DMS79 (cell line): ENCODE results near the gene TMC8.
"Not testable (repeated sequence)": the region's sequence is repeated elsewhere in the genome, so short reads cannot be mapped to it uniquely, and the experiment has no call there.

Experiments used
- DNase-seq: peaks from one replicate; lab custom pipeline; 2025; lab: John Stamatoyannopoulos, UW

TMC8 gene

DNA sequence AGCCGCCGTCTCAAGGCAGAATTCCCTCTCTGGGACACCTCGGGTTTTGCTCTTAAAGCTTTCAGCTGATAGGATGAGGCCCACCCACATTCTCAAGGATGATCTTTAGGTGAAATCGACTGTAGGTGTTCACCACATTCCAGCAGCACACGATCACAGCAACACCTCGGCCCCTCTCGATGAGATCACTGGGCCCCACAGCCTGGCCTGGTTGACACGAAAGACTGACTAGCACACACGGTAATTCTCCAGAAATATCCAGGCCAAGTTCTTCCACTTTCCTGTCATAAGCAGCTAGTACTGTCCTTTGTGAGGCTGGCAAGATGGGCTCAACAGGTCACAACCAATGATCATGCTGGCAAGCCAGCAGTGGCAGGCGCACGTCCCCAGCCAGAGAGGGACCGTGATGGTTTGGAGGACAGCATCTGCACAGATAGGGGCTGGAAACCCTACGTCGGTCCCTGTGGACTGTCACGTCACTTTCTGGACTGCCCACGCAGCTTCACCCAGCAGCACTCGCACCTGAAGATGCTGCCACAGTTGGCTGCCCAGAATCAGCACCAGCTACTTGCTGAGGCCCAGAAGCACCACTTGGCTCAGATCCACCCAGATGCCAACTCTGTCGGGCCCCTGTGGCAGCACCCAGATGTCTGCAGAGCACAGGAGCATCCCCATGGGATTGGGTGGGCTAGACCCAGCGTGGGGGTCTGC lies 19.4 kb upstream of the TMC8 start:
- DNase-seq, result no peak

GRCh38 chr17:78111727-78112517 lies 18.6 kb upstream of the TMC8 start:
- DNase-seq, result no peak

GRCh38 chr17:78112518-78113471 lies 17.8 kb upstream of the TMC8 start:
- peak; percentile 11 for DNase-seq

GRCh38 chr17:78113804-78114785 lies 16.5 kb upstream of the TMC8 start:
- DNase-seq, result no peak

GRCh38 chr17:78114831-78115723 lies 15.5 kb upstream of the TMC8 start:
- no peak for DNase-seq

- not testable (repeated sequence) for DNase-seq
These were observed 14.8 kb upstream of the TMC8 start for GRCh38 chr17:78115803-78116202.

GRCh38 chr17:78116411-78116810 lies 14.2 kb upstream of the TMC8 start:
- DNase-seq, result no peak

- peak; percentile 27 for DNase-seq
These were observed 13.3 kb upstream of the TMC8 start for GRCh38 chr17:78117027-78117981.

DNA sequence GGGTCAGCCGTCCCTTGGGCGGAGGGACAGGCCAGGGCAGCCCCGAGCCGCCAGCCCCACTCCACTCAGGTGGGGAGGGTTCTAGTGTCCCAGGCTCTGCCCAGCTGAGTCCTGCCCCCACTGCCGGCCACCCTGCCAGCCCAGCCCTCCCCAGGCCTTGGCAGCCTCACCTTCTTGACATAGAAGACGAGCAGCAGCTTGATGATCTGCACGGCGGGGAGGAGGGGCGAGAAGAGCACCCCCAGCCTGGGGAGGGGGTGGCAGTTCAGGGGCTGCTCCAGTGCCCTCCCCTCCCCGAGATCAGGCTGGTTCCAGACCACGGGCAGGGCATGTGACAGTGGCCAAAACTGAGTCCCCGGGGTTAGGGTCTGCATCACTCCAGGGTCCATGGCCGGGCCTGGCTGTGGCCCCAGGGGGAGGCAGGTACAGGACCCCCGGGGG lies 11.8 kb upstream of the TMC8 start:
- no peak for DNase-seq

DNA sequence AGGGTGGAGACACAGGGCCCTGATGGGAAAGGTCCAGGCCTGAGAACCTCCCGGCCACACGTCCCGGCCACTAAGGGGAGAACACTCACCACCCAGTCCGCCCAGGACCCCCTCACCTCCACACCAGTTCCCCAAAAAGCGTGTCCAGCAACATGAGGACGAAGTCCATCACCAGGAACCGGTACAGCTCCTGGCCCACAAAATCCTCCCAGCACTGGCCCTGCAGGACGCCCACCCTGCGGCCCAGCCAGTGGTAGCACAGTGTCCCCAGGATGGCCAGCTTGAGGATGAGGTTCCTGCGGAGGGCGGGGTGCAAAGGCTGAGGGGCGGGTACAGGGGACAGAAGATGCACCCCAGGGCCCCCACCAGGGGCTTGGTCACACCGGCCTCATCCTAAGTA lies 10.0 kb upstream of the TMC8 start:
- DNase-seq, result no peak

- no peak for DNase-seq
These were observed 9.4 kb upstream of the TMC8 start for GRCh38 chr17:78120971-78121800.

GRCh38 chr17:78121801-78122215 lies 8.8 kb upstream of the TMC8 start:
- no peak for DNase-seq

GRCh38 chr17:78122216-78122930 lies 8.2 kb upstream of the TMC8 start:
- DNase-seq, result no peak

DNA sequence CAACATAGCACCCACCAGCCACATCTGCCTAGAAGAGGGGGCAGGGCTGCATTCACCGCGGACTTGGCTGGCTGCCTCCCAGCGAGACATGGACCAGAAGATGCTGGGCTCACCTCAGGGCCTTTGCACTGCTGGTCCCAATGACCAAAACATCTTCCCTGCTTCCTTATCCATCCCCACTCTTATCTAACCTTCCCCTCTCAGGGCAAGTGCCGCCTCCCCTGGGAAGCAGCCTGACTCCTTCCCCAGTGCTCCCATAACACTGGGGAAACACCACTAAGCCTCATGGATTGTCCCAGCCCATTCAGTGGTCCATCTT lies 7.7 kb upstream of the TMC8 start:
- DNase-seq, result no peak

- no peak for DNase-seq
These were observed 7.2 kb upstream of the TMC8 start for GRCh38 chr17:78123258-78123929.

GRCh38 chr17:78124081-78124835 lies 6.3 kb upstream of the TMC8 start:
- no peak for DNase-seq
